ENCODE results near the gene SIRPA. TPM values are rescaled to one million over a fixed set of nuclear protein-coding genes. Genes with fewer than 3 reads are reported as not detected.
A peak's percentile ranks its signal among the peaks of the same experiment; 100 is the strongest.

The SIRPA gene
- total and polyA plus RNA-seq, 2 of the 8 experiments (the other 6 are each of a cell fraction or from before 2014, with no cell fraction given): 3.9 to 4.3 TPM

- ChIA-PET POLR2A (ENCODE audit: partially characterized antibody) (interaction anchor here (0.6 kb wide), 1 partner anchor 27 kb away, joined by 3 read pairs; no protein-coding TSS in a partner anchor), CTCF (ENCODE audit: partially characterized antibody) (interaction anchor here (2.4 kb wide), 1 partner anchor 129 kb away, joined by 7 read pairs; no protein-coding TSS in a partner anchor)
- Histone ChIP-seq H3K23ac (ENCODE audit: insufficient read length) (no peak overlapping the region), H2BK15ac (ENCODE audit: low read length) (no peak overlapping the region), H3K9me3 (ENCODE audit: insufficient read depth in 2 of 2, low read depth in 1 of 2, low read length in 1 of 2) (no peaks in the 10 kb centered on the region), H4K5ac (ENCODE audit: insufficient read length, low read depth, low read length) (no peak overlapping the region), H3K4me1 (replicated peaks in 1 of 4; ENCODE audit: control insufficient read depth in 3 of 4, insufficient read depth in 4 of 4, low read length in 3 of 4) (peaks cover 0 to 8% (median 2%) of the 10 kb centered on the region in 4 experiments; a peak in 4 of 7 replicates), H2BK12ac (ENCODE audit: low read depth, low read length) (no peak overlapping the region), H4K91ac (replicated peaks; ENCODE audit: insufficient read length, low read length) (no peak overlapping the region), H2AFZ (ENCODE audit: low read length) (no peak overlapping the region), H3K27me3 (replicated peaks in 1 of 4; ENCODE audit: control insufficient read depth in 3 of 4, extremely low read depth in 1 of 4, insufficient read depth in 3 of 4, low read length in 3 of 4) (no peaks in the 10 kb centered on the region), H4K8ac (ENCODE audit: extremely low read depth, insufficient read depth, low read length) (no peak overlapping the region), H2BK20ac (ENCODE audit: low read length) (0 out of 2 replicates have a peak overlapping the region, but pooled peaks have one; percentile 72), H3K14ac (ENCODE audit: insufficient read length) (no peak overlapping the region), H3K23me2 (ENCODE audit: low read depth, low read length) (no peaks in the 10 kb centered on the region; the same call in 1 of the 2 replicates), H2BK120ac (replicated peaks; ENCODE audit: low read depth, low read length) (no peak overlapping the region), H3K4me2 (ENCODE audit: insufficient read depth in 1 of 2, low read depth in 2 of 2, low read length in 2 of 2) (no peak overlapping the region), H3K56ac (replicated peaks; ENCODE audit: insufficient read length, low read depth, low read length) (no peak overlapping the region), H3K18ac (ENCODE audit: extremely low read depth, low read length) (no peak overlapping the region), H3K4ac (replicated peaks; ENCODE audit: insufficient read length, low read depth, low read length) (no peak overlapping the region), H3K79me1 (ENCODE audit: low read depth, low read length) (no peaks in the 10 kb centered on the region), H3K36me3 (ENCODE audit: control insufficient read depth in 2 of 4, insufficient read depth in 4 of 4, low read length in 3 of 4) (no peaks in the 10 kb centered on the region), H3K4me3 (ENCODE audit: extremely low read depth in 1 of 4, insufficient read depth in 2 of 4, low read depth in 3 of 4, low read length in 4 of 4) (no peak overlapping the region), H3K27ac (ENCODE audit: low read depth, low read length) (no peak overlapping the region), H3K79me2 (ENCODE audit: control insufficient read depth in 1 of 2, insufficient read depth in 2 of 2, low read length in 2 of 2) (no peaks in the 10 kb centered on the region), H4K20me1 (replicated peaks in 1 of 2; ENCODE audit: control insufficient read depth in 1 of 2, insufficient read depth in 2 of 2, low read length in 2 of 2) (peaks cover 2 to 8% of the 10 kb centered on the region in 2 experiments), H2BK5ac (ENCODE audit: low read depth, low read length) (no peak overlapping the region), H3K9ac (replicated peaks in 1 of 4; ENCODE audit: extremely low read depth in 1 of 4, low read depth in 3 of 4, low read length in 3 of 4) (no peak overlapping the region), H2AK5ac (ENCODE audit: low read depth, low read length) (no peak overlapping the region)
- FAIRE-seq (no peak), DNase-seq (ENCODE audit: low read depth in 1 of 2, low spot score in 2 of 2) (no peak)
- TF ChIP-seq SRF (IDR thresholded peaks at IDR 0.05; ENCODE audit: low read depth, low read length) (no peak), MAFK (IDR thresholded peaks at IDR 0.05; ENCODE audit: low read depth, low read length) (no peak), TEAD4 (IDR thresholded peaks at IDR 0.05; ENCODE audit: low read depth, low read length) (no peak), NANOG (IDR thresholded peaks at IDR 0.05; ENCODE audit: insufficient read depth, low read depth, low read length, poor library complexity, severe bottlenecking) (no peak), KDM4A (IDR thresholded peaks at IDR 0.05; ENCODE audit: low read depth, low read length, severe bottlenecking) (no peak), RAD21 (IDR thresholded peaks at IDR 0.05 in 1 of 2, conservative IDR thresholded peaks at IDR 0.05 in 1 of 2; ENCODE audit: low read depth in 2 of 2, low read length in 2 of 2) (0 out of 4 replicates have a peak, but pooled peaks of 1 of the 2 experiments have one; percentile 10), SP1 (IDR thresholded peaks at IDR 0.05; ENCODE audit: low read depth, low read length) (no peak), HDAC6 (IDR thresholded peaks at IDR 0.05; ENCODE audit: low read depth, low read length) (no peak)
- WGBS, 2 experiments (ENCODE audit: extremely low coverage in 1 of 2, insufficient coverage in 1 of 2, insufficient read length in 1 of 2, insufficient replicate concordance in 2 of 2, low coverage in 1 of 2, low lambda C conversion rate in 2 of 2, missing lambda C conversion rate in 1 of 2): 92% methylated on average over 9 of the region's 9 CpGs; no CpG with 5 or more reads in 1 of the 2 experiments
Observed at GRCh38 chr20:1905693-1906092, 10.5 kb downstream of the SIRPA start.
